Adrenal gland (tissue), 12 donors: ENCODE results near the gene CUL4A. TPM values are rescaled to one million over a fixed set of nuclear protein-coding genes. Genes with fewer than 3 reads are reported as not detected.

ENCODE experiments used
- DNase-seq, 7 donors: peaks; one replicate each; pipeline ENCODE4 v3.0.0-alpha.2; 2019 to 2020
- H3K27ac ChIP-seq, 5 donors: fragments of 200-600 bp; sonication (generic) in 4 of 5; 1 replicate in 3 of 5; 2 replicates in 2 of 5; pipeline versions ENCODE4 v1.5.1 to v1.8.0; 2016 to 2020; ENCODE audit warnings: mild to moderate bottlenecking in 1 of 5
- H3K27me3 ChIP-seq: fragments of 200-600 bp; 2 replicates; pipeline ENCODE4 v1.8.0; 2021
- H3K36me3 ChIP-seq, 2 donors: fragments of 200-600 bp; replicated peaks in 1 of 2; 1 replicate in 1 of 2; 2 replicates in 1 of 2; pipeline versions ENCODE4 v1.5.1 to v1.8.0; 2018 to 2022
- H3K4me1 ChIP-seq, 2 donors: fragments of 200-600 bp; replicated peaks in 1 of 2; 1 replicate in 1 of 2; 2 replicates in 1 of 2; pipeline versions ENCODE4 v1.5.1 to v1.8.0; 2018 to 2021
- H3K4me3 ChIP-seq, 4 donors: fragments of 200-600 bp; sonication (generic) in 3 of 4; one replicate each; pipeline ENCODE4 v1.5.1; 2016 to 2018
- H3K9me3 ChIP-seq, 3 donors: fragments of 200-600 bp; sonication (generic) in 1 of 3; replicated peaks in 1 of 3; 1 replicate in 2 of 3; 2 replicates in 1 of 3; pipeline versions ENCODE4 v1.5.1 to v1.8.0; 2016 to 2021
- POLR2A ChIP-seq, 2 donors: fragments of 450-650 bp; IDR thresholded peaks; one replicate each; pipeline ENCODE4 v1.6.1; 2017; ENCODE audit warnings: antibody characterized with exemption in 2 of 2, mild to moderate bottlenecking in 2 of 2, moderate library complexity in 1 of 2
- WGBS, 4 donors: extraction: QIAGEN DNeasy Blood & Tissue Kit in 2 of 4; methylation state at CpG; one replicate each; pipeline versions ENCODE4 v1.1.5 to v1.1.7; 2013 to 2017; 5-methylcytosine and 5-hydroxymethylcytosine counted together
- intact Hi-C, 2 donors: fragments of 100-400 bp; cut with DNase I; formaldehyde crosslinking; loops; one replicate each; pipeline versions ENCODE4 v1.14.1 to v1.15.0; 2022 to 2023
- polyA plus RNA-seq, 3 donors: library from polyadenylated mRNA; stranded (reverse); fragments of 200-250 nt in 2 of 3; fragments of 350-450 nt in 1 of 3; fragmentation: Illumina TruSeq in 1 of 3; extraction: RNeasy Lipid Tissue Mini Kit (QIAGEN cat#74804) in 1 of 3; gene quantifications; one replicate each; pipeline ENCODE4 v1.2.3, GENCODE V29; 2013 to 2014
- total RNA-seq, 9 donors: library from RNA; depleted of rRNA in 4 of 9; stranded (reverse); fragments of >200 nt in 4 of 9; fragments of 120-200 nt in 1 of 9; fragmentation: NEBNext Ultra II Directional in 1 of 9; extraction: Animal tissue kit (Norgen Biotek cat#: 25700) in 1 of 9; gene quantifications; one replicate each; pipeline versions ENCODE4 v1.1.0 to v1.2.4, GENCODE V29; 2013 to 2023
- TF ChIP-seq, protein P1 (sequence below), 6 experiments: fragments of 450-650 bp in 4 of 6; fragments of 200-600 bp in 2 of 6; sonication (generic) in 1 of 6; IDR thresholded peaks; 1 replicate in 5 of 6; 2 replicates in 1 of 6; pipeline versions ENCODE4 v1.5.1 to v1.8.0; 2016 to 2021; ENCODE audit warnings: antibody characterized with exemption in 6 of 6, mild to moderate bottlenecking in 2 of 6, moderate library complexity in 1 of 6
- donor health status: healthy with polysubstance abuse.
- donor health status: Bipolar disorder and iron deficiency.
- donor health status: DM: yes; HTN: yes; CAD: no.
- donor health status: DM: no; HTN: no; CAD: no.
- donor health status: DM: no; HTN: no; CAD: no.
- donor health status: DM: yes; HTN: yes; CAD: no.

The CUL4A gene
- total and polyA plus RNA-seq, 12 donors = 27.6 to 90.4 (median 58.7) TPM

DNA sequence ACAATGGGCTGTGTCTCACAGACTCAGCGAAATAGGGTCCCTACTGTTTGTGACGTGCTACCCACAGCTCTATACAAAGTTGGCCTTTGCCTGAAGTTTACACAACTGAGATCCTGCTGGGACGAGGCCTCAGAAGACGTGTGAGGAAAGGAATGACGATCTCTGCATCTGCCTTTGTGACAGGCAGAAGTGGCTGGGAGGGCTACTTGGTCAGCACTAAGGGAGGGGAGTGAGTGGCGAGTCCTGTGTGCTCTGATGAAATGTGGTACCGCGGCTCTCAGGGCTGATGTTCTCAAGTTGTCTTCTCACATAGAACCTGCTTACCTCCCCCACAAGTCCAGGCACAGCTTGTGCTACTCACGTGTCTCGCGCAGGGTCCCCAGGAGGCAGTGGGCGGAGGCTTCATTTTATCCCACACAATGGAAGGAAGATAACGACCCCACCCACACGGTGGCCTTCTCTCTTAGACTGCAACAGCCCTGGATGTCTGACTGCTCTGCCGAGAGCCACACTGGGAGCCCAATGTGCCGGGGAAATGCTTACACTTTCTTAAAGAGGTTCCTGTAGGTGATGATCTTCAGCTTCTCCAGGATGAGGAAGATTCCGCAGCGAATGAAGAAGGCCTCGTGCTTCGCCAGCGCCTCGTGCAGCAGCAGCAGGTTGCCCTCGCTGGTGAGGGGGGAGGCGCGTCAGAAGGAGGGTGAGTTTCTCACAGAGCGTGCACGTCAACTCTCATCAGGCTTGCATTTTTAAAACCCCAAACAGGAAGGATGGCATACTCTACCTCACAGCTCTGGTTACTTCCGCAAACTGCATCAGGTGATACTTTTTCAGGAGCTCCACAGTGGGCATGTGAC is 29.8 kb upstream of the CUL4A start:
- WGBS, 4 donors = 90 to 94% (median 92%) methylated on average over 25 to 28 of the region's 28 CpGs
- Histone ChIP-seq H3K4me1 (no peaks in the 10 kb centered on the region), H3K27me3 (no peaks in the 10 kb centered on the region), H3K27ac (no peak overlapping the region), H3K4me3 (no peak overlapping the region), H3K9me3 (no peaks in the 10 kb centered on the region), H3K36me3 (peaks cover 0 to 79% of the 10 kb centered on the region in 2 donors)
- no peak for DNase-seq
- TF ChIP-seq, protein P1, sequence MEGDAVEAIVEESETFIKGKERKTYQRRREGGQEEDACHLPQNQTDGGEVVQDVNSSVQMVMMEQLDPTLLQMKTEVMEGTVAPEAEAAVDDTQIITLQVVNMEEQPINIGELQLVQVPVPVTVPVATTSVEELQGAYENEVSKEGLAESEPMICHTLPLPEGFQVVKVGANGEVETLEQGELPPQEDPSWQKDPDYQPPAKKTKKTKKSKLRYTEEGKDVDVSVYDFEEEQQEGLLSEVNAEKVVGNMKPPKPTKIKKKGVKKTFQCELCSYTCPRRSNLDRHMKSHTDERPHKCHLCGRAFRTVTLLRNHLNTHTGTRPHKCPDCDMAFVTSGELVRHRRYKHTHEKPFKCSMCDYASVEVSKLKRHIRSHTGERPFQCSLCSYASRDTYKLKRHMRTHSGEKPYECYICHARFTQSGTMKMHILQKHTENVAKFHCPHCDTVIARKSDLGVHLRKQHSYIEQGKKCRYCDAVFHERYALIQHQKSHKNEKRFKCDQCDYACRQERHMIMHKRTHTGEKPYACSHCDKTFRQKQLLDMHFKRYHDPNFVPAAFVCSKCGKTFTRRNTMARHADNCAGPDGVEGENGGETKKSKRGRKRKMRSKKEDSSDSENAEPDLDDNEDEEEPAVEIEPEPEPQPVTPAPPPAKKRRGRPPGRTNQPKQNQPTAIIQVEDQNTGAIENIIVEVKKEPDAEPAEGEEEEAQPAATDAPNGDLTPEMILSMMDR (IDR thresholded peaks at IDR 0.05) = no peak
- TF ChIP-seq POLR2A (IDR thresholded peaks at IDR 0.05) = no peak
- intact Hi-C loops = no loop called here

DNA sequence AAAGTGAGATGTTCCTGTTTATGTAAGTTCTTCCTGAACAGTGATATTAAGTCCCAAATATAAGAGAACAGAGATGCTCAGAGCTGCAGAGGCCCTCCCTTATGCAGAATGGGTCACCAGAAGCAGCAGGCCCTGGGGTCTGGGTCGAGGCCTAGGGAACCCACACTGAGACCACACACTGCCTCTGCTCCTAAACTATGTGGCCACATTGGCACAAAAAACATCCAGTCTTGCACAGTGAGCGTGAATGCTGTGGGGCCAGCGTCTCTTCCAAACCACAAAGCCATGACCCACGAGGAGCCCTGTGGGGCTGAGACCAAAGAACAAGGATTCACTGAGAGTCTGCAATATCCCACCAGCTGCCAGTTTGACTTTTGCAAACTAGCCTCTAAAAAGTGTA is 27.4 kb upstream of the CUL4A start:
- H3K9me3 ChIP-seq = no peaks in the 10 kb centered on the region
- WGBS, 4 donors = 91 to 97% (median 96%) methylated on average over 4 of the region's 4 CpGs
- TF ChIP-seq, protein P1 (IDR thresholded peaks at IDR 0.05) = no peak
- TF ChIP-seq POLR2A (IDR thresholded peaks at IDR 0.05) = no peak
- no peaks in the 10 kb centered on the region for H3K27me3 ChIP-seq
- peaks cover 0 to 61% of the 10 kb centered on the region in 2 donors for H3K36me3 ChIP-seq
- H3K4me3 ChIP-seq = no peak overlapping the region
- intact Hi-C loops = no loop called here
- peaks cover 5 to 6% of the 10 kb centered on the region in 2 donors for H3K4me1 ChIP-seq
- no peak overlapping the region for H3K27ac ChIP-seq
- DNase-seq = no peak

DNA sequence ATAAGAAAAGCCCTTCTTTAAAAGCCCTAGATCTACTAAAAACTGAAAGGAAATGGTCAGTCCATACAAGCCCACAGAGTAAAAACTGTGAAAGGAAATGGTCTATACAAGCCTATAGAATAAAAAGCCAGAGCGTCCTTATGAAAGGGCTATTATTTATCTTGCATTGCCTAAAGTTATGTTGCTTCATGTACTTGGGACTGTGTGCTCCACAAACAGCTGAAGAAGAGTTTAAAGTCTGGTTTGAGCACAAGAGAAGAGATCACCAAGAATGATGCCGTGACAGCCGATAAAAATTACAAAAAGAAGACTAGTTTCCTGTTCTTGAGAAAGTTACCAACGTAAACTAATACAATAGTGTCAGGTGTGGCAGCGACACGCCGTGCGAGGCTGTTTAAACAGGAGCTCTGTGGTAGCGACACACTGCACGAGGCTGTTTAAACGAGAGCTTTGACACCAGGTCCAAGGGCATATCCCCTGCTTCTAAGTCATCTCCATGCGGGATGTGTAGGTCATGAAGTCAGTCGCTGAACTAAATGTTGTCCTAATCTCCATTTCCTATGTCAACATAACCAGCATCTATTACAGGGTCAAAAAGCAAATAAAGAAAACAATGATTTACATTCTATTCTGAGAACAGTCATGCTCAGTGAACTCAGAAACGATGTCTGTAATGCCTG is 25.8 kb upstream of the CUL4A start:
- no peaks in the 10 kb centered on the region for H3K9me3 ChIP-seq
- H3K4me1 ChIP-seq = peaks cover 6 to 13% of the 10 kb centered on the region in 2 donors
- TF ChIP-seq, protein P1 (IDR thresholded peaks at IDR 0.05) = no peak
- H3K36me3 ChIP-seq = peaks cover 0 to 54% of the 10 kb centered on the region in 2 donors
- H3K27ac ChIP-seq = no peak overlapping the region
- no peaks in the 10 kb centered on the region for H3K27me3 ChIP-seq
- intact Hi-C loops = no loop called here
- WGBS, 4 donors = 84 to 92% (median 89%) methylated on average over 14 of the region's 14 CpGs
- DNase-seq = no peak
- no peak overlapping the region for H3K4me3 ChIP-seq

DNA sequence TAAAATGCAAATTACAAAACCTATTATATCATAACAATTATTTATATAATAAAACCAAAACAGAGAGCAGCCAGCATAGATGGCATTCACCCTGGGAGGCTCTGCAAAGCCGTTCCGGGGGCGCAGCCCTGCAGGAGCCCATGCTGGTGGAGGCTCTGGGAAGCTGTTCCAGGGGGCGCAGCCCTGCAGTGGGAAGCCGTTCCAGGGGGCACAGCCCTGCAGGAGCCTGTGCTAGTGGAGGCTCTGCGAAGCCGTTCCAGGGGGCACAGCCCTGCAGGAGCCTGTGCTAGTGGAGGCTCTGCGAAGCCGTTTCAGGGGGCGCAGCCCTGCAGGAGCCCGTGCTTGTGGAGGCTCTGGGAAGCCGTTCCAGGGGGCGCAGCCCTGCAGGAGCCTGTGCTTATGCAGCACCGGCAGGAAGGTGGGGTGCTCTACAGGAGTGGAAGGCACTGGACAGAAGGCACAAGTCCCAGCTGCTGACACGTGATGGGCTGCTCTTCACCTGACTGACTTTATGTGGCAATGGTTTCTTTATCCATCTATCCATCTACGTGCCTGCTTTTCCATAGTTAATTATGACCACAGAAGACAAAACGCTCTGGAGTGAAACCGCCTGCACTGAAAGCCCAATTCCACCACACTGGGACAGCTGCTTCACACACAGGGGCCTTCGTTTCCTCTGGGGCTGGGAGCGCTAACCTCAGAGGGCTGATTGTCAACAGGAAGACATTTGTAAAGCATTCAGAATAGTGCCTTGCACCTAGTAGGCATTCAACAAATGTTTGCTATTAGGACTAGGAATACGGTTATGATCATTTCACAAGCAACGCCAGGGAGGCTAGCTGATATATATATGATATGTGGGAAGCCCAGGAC is 24.6 kb upstream of the CUL4A start:
- Histone ChIP-seq H3K27ac (no peak overlapping the region), H3K36me3 (peaks cover 0 to 53% of the 10 kb centered on the region in 2 donors), H3K4me1 (peaks cover 6 to 13% of the 10 kb centered on the region in 2 donors), H3K9me3 (no peaks in the 10 kb centered on the region), H3K4me3 (no peak overlapping the region), H3K27me3 (no peaks in the 10 kb centered on the region)
- intact Hi-C loops = no loop called here
- TF ChIP-seq POLR2A (IDR thresholded peaks at IDR 0.05) = no peak
- TF ChIP-seq, protein P1 (IDR thresholded peaks at IDR 0.05) = no peak
- DNase-seq = no peak
- WGBS, 4 donors = 87 to 89% (median 88%) methylated on average over 10 to 22 of the region's 22 CpGs
